HG03175 (cell line): ENCODE measurements around the gene CD63.

ENCODE experiments used
- ATAC-seq: cut with Tn5 transposase; IDR thresholded peaks from one replicate; pipeline ENCODE4 v1.9.1; 2021; ENCODE audit warnings: mild to moderate bottlenecking, moderate library complexity; ENCODE audit not compliant: unreplicated experiment

The CD63 gene

DNA sequence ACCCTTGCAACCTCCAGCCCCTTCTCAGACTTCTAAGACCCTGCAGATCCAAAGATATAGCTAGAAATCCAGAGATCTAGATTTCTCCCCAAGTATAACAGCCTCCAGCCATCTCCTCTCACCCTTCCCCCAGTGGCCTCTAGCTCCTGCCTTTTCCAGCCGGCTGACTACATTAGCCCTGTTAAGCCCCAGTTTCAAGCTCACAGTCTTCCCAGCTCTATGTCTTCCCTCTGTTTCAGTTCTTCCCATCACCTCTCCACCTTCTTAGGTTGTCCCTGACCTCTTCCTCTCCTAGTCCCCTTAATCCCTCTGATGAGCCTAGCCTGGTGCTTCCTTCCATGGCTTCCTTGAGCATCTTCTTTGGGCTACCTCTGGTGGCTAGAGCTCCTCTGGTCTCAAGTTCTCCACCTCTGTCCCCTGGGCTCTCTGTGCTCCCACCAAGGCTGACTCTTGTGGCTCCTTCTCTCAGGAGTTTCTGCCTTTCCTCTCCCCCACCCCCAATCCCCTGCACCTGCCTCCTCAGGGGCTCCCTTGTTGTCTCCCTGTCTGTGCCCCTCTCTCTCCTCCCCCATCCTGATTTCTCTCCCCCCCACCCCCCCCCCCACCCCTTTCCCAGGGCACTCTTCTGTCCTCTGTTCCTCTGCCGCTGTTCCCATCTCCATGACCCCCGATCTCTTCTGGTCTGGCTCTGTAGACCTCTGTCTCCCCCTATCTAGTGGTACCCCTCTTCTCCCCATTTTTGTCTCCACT lies 13.3 kb upstream of the CD63 start:
- no peak for ATAC-seq

DNA sequence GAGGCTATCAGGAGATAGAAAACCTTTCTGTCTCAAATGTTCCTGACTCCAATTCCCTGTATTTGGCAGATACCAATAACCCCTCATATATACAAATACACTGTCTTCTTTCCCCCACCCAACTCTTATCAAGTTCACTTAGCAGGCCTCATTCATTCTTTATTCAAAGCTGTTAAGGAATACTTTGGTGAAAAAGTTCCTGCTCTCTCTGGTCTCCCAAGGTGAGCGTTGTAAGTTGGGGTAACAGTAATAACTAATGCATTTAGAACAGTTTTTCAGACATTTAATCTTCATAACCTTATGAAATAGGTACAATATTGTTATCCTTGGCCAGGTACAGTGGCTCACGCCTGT lies 10.2 kb upstream of the CD63 start:
- ATAC-seq = no peak

DNA sequence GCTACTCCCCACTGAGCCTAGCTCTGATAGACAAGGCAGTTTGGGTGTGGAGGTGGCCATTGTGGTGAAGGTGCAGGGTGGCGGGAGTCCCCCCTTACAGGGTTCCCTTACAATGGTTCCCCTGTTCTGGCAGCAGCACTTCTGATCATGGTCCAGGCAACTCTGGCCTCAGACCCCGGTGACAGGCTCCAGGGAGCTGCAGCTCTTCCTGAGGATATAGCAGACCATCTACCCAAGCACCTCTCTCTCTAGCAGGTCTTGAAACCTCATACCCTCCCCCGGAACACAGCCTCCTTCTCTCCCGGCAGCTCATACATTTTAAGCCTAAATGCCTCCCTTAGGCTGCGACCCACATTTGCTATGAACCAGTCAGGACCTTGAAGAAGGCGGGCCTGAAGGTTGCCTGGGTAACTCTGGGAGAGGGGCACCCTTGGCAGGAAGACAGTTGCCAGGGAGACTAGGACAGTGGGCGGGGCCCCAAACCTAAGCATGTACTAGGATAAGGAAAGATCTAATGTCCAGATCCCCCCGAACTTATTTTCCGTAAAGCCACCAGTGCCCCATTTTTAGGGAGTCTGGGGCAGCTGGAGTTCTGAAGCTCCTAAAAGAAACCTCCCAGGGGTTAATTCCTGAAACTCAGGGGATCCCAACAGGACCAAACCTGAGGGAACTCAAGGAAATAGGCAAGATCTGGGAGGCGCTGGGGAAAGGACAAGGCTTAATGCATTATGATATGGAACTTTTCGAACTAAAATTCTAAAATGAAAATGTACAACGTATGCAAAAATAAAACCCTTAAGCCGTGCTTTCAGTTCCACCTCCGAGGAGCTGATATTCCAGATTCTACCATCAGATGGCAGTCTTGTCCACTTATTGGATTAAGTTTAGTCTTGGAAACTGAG lies 9.6 kb upstream of the CD63 start:
- peak; percentile 87 for ATAC-seq

DNA sequence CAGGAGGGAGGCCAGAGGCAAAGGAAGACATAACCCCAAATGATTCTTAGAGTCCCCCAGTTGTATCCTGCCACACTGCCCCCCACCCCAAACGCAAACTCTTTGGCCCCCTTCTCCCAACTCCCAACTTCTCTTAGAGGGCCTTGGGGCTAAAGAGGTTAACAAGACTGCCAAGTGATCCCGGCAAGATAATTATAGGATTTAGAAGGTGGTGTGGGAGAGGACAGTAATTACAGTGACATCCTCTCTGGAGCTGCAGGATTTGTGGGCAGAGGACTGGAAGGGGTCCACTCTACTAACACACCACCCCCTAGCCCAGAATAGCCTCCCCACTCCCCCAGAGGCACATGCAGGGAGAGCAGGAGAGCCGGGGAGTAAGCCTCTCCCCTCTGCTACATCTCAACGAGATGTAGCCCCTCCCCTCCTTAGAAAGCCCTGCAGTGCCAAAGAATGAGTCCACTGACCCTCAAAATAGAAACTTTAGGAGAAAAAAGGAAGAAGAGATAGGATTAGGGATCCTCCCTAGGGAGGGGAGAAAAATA lies 8.8 kb upstream of the CD63 start:
- ATAC-seq = no peak

DNA sequence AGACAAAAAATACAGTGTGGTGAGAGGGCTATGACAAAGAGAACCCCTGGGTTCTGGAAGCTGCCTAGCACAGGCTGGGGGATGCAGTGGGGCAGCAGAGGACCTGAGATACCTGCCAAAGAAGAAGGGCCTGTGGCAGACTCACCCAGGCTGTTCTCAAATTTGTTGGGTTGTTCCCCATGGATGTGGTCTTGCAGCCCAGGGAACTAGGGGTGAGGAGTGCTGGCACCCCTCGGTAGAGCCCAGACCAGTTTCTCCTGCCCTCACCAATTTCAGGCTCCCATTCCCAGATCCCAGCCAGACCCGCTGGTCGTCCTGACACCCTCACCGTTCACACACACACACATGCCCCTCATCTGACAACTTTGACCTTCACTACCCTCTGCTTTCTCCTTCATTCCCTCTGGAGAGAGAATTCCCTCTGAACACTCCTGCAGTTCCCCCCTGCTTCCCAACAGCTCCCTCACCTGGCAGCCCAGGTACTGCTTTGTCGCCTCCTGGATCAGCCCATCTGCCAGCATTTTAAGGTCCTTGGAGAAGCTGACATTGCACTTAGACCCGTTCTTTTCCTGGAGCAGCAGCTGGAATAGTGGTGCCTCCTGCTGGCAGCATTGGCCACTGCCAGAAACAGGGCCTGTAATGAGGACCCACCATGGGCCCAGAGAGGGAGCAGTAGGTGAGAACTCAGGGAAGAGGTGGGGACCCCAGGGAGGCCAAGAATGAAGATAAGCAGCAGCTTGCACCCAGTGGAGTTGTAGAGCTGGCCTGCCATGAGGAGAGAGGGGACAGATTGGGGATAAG lies 8.2 kb upstream of the CD63 start:
- ATAC-seq = peak; percentile 32

DNA sequence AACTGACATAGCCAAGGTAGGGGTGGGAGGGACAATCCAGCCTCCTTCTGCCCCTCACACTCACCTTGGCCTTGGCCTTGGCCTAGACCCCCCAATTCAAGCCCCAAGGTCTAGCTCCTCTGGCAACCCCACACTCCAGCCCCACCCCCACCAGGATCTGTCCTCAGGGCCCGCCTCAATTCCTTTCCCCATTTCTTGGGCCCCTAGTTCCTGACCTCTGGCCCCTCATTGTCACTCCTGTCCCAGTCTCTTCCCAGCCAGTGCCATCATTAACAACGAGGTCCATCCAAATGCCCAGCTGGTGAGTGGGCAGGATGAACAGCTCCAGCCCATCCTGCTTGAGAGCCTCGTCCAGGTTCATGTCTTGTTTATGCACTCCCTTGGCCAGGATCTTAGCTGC lies 7.3 kb upstream of the CD63 start:
- no peak for ATAC-seq

DNA sequence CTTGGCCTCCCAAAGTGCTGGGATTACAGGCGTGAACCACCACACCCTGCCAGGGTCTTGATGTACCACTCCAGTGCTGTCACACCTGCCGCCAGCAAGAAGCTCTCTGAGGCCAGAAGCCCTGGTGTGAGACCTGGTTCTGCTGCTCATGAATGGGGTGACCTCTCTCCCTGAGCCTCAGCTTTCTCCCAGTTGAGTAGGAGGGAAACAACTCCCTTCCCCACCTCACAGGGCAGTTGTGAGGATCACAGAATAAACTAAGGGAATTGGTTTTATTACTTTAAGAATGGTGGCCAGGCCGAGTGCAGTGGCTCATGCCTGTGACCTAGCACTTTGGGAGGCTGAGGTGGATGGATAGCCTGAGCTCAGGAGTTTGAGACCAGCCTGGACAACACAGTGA lies 5.8 kb upstream of the CD63 start:
- ATAC-seq = no peak

DNA sequence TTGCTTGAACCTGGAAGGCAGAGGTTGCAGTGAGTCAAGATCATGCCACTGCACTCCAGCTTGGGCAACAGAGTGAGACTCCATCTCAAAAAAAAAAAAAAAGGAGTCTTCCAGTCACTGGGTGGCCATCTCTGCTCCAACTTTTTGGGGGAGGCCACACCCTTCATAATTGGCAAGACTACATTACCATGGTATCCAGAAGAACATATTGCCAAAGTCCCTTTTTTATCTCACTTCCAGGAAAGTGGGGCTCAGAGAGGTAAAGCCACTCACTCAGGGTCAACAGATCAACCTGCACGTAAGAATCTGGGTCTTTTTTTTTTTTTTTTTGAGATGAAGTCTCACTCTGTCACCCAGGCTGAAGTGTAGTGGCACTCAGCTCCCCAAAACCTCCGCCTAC lies 5.0 kb upstream of the CD63 start:
- ATAC-seq = no peak

DNA sequence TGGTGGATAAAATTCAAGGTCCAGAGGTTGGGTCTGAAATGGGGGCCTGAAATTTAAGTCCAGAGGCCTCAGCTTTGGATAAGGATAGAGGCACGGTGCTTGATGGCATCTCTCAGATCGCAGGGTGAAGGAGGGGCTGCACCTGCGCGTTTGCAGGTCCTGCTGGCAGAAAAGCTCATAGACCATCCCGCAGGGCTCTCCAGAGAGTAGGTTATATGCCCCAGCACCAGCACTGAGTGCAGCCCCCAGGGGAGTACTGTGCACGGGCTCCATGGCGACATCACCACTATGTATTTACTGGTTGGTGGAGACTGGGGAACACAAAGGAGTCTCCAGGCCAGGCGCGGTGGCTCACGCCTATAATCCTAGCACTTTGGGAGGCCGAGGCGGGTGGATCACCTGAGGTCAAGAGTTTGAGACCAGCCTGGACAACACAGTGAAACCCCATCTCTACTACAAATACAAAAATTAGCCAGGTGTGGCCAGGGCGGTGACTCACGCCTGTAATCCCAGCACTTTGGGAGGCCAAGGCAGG lies 4.3 kb upstream of the CD63 start:
- ATAC-seq = no peak

DNA sequence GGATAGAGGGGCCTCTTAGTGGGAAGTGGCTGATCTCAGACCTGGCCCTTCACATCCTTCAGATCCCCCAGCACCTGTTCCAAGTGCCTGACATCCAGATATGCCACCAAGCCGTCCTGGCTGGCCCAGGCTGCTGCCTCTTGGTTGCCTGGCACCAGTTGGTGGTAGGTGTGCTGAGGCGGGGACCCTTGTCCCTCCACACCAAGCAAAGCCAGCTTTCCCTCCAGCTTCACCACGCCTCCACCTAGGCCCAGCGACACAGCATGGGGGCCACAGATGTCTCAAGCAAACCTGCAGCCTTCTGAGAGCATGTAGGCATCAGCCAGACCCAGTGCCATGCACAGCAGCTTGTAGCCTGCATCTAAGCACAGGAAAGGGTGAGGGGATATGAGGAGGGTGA lies 3.5 kb upstream of the CD63 start:
- ATAC-seq = no peak

DNA sequence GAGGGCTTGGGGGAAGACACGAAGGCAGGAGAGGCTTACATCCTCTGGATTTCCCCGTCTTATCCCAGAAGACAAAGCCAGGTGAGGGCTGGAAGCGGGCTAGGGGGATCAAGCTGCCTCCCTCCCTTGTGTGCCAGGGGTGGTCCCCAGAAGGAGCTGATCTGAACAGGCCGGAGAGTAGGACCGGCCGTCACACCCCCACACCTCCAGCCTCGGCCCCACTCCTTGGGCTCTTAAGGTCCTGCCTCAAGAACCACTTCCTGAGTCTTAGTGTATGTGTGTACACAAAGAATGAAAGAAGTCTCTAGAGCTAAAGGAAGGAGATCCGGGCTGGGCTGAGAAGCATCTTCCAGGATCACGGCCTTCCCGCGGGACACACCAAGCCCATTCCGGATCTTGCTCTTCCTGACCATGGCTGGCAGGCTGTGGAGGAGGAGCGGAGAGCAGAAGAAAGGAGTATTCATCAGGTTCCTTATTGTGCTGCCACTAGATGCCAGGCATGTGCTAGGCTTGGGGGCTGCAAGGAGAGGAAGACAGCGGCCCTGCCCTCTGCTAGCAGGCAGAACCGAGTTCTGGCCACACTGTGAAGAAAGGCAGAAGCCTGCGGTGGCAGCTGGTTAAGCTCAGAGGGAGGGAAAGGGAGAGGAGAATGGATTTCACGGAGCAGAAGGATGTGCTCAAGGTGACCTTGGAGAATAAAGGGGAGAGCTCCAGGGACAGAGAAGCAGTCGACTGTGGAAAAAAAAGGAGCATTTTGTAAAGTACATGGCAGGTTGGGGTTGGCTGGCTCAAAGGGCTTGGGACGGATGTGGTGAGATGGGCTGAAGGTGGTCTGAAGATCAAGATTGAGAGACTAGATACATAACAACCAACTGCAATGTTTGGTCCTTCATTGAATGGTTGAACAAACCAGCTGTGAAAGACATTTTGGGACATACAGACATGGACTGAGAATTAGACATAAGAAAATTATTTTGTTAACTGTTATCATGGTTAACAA lies 1.3 kb upstream of the CD63 start:
- ATAC-seq = peak; percentile 38

DNA sequence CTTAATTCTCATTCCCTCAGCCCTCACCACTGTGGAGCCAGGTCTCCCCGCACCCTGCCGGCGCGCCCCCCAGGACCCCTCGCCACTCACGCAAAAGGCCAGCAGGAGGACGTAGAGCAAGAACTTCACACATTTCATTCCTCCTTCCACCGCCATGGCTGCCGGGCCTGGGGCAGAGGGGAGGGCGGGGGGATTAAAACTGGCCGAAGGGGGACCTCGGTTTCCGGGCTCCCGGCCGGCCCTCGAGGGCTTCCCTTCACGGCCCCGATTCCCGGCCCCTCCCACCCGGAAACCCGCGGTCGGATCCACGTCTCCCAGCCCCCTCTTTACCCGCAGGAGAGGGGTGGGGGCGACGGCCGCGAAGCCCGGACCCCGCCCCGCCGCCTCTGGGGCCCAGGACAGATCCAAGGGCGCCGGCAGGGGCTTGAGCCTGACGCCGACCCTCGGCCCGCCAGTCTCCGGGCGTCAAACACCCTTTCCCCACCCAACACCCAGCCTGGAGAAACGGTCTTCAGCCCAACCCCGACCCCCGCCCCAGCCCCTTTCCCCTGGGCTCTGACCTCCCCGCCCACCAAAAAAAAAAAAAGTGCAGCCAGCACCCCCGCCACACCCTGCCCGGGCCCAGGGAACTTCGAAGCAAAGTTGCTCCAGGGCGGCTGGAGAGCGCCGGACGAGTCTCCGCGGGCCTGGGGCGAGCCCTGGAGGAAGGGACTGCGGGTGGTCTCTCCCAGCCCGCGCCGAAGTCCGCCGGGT lies 447 bp downstream of the CD63 start:
- peak; percentile 20 for ATAC-seq

DNA sequence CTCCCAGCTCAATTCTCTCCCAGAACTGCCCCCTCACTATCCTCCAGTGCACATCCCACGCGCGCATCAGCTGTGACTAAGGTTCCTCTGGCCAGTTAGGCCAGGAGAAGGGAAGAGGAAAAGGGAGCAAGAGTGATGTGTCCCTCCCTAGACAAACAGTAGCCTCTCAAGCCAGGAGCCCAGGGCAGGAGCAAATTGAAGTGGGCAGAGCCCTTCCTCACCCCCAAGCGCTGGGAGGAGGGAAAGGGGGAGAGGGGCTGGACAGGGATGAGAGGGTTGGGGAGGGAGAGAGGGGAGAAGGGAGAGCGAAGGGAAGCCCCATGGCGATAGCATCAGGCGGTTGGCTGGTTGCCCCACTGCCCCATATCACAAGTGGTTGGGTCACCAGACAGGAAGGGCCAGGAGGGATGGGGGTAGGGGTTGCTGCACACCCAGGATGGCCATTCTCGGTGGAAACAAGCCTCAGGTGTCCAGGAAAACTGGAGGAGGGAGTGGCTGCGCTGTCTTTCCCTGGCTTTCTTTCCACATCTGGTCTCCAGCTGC lies 1.1 kb downstream of the CD63 start:
- ATAC-seq = no peak

DNA sequence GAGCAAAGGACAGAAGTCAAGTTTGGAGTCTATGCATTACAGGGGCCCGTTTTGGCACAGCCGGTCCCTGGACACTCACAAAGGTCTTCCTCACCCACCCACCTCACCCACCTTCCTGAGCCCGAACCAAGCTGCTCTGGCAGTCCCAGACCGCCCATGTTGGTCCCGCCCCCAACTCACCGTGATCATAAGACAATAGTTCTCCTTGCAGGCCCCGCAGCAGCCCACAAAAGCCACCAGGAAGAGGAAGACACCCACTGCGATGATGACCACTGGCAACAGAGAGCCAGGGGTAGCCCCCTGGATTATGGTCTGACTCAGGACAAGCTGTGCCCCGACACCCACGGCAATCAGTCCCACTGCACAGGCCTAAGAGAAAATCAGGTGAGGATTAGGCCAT lies 1.8 kb downstream of the CD63 start:
- no peak for ATAC-seq

DNA sequence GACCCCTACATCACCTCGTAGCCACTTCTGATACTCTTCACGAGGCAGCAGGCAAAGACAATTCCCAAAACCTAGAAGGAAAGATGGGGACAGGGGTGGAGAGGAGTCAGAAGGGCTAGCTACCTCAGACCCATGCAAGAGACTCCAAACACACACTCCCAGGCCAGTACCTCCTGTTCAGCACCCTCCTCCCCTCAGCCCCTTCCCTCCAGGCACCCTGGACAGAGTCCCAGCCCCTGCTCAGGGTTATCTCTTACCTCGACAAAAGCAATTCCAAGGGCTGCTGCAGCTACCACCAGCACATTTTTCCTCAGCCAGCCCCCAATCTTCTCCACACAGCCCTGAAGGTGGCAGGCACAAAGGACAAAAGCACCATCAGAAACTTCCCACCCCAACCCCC lies 3.3 kb downstream of the CD63 start:
- ATAC-seq = no peak

DNA sequence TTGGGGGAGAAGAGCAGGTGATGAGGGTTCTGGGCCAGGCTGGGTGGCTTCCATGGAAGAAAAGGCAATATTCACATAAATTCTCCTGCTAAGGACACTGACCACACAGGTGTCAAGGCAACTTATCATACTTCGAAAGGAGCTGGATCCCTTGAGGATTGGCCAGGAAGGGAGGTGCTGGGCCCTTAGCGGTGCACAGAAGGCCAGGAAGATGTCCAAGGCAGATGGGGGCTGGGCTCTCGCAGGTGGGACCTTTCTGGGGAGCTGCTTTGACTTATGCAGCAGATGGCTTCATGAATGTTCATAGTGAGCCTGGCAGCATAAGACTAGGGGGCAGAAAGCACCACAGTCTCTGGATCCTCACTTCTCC lies 3.9 kb downstream of the CD63 start:
- no peak for ATAC-seq

DNA sequence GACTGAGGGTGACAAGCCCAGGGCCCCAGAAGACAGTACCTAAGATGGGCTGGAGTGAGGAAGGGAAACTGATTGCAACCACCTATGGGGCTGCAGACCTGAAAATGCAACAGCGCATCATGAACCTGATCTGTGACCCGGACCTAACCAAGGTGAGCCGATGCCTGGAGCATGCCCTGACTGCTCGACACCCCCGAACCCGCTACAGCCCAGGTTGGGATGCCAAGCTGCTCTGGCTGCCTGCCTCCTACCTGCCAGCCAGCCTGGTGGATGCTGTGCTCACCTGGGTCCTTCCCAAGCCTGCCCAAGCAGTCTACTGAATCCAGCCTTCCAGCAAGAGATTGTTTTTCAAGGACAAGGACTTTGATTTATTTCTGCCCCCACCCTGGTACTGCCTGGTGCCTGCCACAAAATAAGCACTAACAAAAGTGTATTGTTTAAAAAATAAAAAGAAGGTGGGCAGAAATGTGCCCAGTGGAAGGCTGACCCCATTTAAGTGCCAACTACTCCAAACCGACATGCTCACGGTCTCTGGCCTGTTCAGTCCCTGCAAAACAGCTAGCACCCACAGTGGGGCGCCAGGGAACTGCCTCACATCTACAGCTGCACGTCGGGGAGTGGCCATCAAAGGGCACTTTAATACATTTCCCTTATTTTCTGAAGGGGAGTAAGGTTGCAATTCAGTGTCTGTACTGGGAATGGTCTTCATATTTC lies 4.4 kb downstream of the CD63 start:
- ATAC-seq = peak; percentile 21

DNA sequence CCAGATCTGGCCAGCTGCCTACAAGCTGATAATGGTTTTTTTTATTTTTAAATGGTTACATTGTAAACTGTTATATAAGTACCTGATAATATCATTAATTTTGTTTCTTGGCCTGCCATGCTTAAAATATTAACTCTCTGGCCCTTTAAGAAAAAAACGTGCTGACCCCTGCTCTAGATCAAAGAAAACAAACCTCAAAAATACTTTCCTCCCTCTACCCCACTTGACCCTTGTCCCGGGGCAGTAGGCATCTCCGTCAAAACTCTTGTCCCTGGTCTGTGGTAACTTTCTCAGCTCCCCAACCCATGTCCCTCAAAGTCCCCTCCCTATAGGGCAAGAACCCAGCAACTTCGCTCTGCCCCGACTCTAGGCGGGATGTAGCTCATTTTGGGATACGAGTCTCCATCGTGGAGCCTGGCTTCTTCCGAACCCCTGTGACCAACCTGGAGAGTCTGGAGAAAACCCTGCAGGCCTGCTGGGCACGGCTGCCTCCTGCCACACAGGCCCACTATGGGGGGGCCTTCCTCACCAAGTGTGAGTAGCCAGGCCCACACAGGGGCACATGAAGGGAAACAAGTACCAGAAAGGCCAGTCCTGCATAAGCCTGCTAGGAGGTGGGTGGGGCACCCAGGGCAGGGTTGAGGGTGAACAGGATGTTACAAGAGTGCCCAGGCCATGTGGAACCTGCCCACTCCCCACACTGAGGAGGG lies 5.1 kb downstream of the CD63 start:
- no peak for ATAC-seq
